HepG2 (cell line): ENCODE data around the gene DLG5. TPM values are rescaled to one million over a fixed set of nuclear protein-coding genes. Genes with fewer than 3 reads are reported as not detected.

Source experiments
- ATF7 ChIP-seq, 2 experiments: fragments of 450-650 bp in 1 of 2; sonication (generic) in 1 of 2; formaldehyde crosslinking in 1 of 2; IDR thresholded peaks; 2 replicates each; pipeline versions ENCODE4 v1.4.0 to v1.6.1; 2016 to 2020; ENCODE audit warnings: antibody characterized with exemption in 1 of 2, mild to moderate bottlenecking in 1 of 2, missing genetic modification reagents in 1 of 2
- ATRX ChIP-seq: sonication (generic); formaldehyde crosslinking; IDR thresholded peaks from 2 replicates; pipeline ENCODE4 v1.4.0; 2020; ENCODE audit warnings: missing genetic modification reagents, borderline replicate concordance
- HOXD1 ChIP-seq: sonication (generic); formaldehyde crosslinking; IDR thresholded peaks from 2 replicates; pipeline ENCODE4 v1.5.0; 2020; ENCODE audit warnings: missing genetic modification reagents
- KLF6 ChIP-seq: IDR thresholded peaks from 2 replicates; pipeline ENCODE4 v1.8.0; 2016; ENCODE audit warnings: missing biosample characterization, missing genetic modification reagents
- KMT2B ChIP-seq: IDR thresholded peaks from 2 replicates; pipeline ENCODE4 v1.6.1; 2016; ENCODE audit warnings: missing genetic modification reagents, missing compliant biosample characterization
- ZMAT3 ChIP-seq: sonication (generic); formaldehyde crosslinking; conservative IDR thresholded peaks from 2 replicates; pipeline ENCODE4 v1.7.0; 2021; ENCODE audit warnings: missing genetic modification reagents
- ZNF225 ChIP-seq: sonication (generic); formaldehyde crosslinking; IDR thresholded peaks from 2 replicates; pipeline ENCODE4 v1.4.0; 2020; ENCODE audit warnings: mild to moderate bottlenecking, missing genetic modification reagents
- ZNF331 ChIP-seq: sonication (generic); formaldehyde crosslinking; IDR thresholded peaks from 2 replicates; pipeline ENCODE4 v1.4.0; 2020; ENCODE audit warnings: missing genetic modification reagents
- ZNF660 ChIP-seq: sonication (generic); formaldehyde crosslinking; IDR thresholded peaks from 2 replicates; pipeline ENCODE4 v1.5.1; 2020; ENCODE audit warnings: mild to moderate bottlenecking, low read depth, missing genetic modification reagents, borderline replicate concordance
- ZNF678 ChIP-seq: sonication (generic); formaldehyde crosslinking; IDR thresholded peaks from 2 replicates; pipeline ENCODE4 v1.4.0; 2020; ENCODE audit warnings: mild to moderate bottlenecking, missing genetic modification reagents
- ZNF713 ChIP-seq: sonication (generic); formaldehyde crosslinking; IDR thresholded peaks from 2 replicates; pipeline ENCODE4 v1.4.0; 2020; ENCODE audit warnings: mild to moderate bottlenecking, missing genetic modification reagents
- ZNF737 ChIP-seq: sonication (generic); formaldehyde crosslinking; IDR thresholded peaks from 2 replicates; pipeline ENCODE4 v1.5.0; 2020; ENCODE audit warnings: missing genetic modification reagents, mild to moderate bottlenecking, borderline replicate concordance
- polyA plus RNA-seq, 8 experiments: library from polyadenylated mRNA; depleted of rRNA in 3 of 8; stranded (reverse) in 7 of 8; unstranded in 1 of 8; fragments of >200 nt; fragmentation: Illumina TruSeq in 4 of 8; extraction: Trizol in 4 of 8; gene quantifications; 2 replicates each; pipeline versions ENCODE4 v1.2.1 to v1.2.3, GENCODE V29; 2011 to 2016; ENCODE audit warnings: low read depth in 4 of 8, missing spikeins in 1 of 8, mixed read lengths in 1 of 8; ENCODE audit not compliant: insufficient read depth in 1 of 8
- total RNA-seq, 5 experiments: library from RNA; depleted of rRNA; stranded (reverse); fragments of >200 nt; fragmentation: Illumina TruSeq; extraction: Trizol; gene quantifications; 2 replicates each; pipeline ENCODE4 v1.2.3, GENCODE V29; 2016; ENCODE audit warnings: low read depth in 1 of 5
- TF ChIP-seq, protein P1 (sequence below): sonication (generic); formaldehyde crosslinking; IDR thresholded peaks from 2 replicates; pipeline ENCODE4 v1.5.1; 2020; ENCODE audit warnings: mild to moderate bottlenecking, missing genetic modification reagents, borderline replicate concordance
- TF ChIP-seq, protein P2 (sequence below): sonication (generic); formaldehyde crosslinking; IDR thresholded peaks from 2 replicates; pipeline ENCODE4 v1.5.1; 2020; ENCODE audit warnings: missing genetic modification reagents, mild to moderate bottlenecking, borderline replicate concordance

The DLG5 gene
- total and polyA plus RNA-seq, 2 of the 13 experiments (the other 11 are each of a cell fraction or from before 2014, with no cell fraction given), result 15.5 to 18.2 TPM

DNA sequence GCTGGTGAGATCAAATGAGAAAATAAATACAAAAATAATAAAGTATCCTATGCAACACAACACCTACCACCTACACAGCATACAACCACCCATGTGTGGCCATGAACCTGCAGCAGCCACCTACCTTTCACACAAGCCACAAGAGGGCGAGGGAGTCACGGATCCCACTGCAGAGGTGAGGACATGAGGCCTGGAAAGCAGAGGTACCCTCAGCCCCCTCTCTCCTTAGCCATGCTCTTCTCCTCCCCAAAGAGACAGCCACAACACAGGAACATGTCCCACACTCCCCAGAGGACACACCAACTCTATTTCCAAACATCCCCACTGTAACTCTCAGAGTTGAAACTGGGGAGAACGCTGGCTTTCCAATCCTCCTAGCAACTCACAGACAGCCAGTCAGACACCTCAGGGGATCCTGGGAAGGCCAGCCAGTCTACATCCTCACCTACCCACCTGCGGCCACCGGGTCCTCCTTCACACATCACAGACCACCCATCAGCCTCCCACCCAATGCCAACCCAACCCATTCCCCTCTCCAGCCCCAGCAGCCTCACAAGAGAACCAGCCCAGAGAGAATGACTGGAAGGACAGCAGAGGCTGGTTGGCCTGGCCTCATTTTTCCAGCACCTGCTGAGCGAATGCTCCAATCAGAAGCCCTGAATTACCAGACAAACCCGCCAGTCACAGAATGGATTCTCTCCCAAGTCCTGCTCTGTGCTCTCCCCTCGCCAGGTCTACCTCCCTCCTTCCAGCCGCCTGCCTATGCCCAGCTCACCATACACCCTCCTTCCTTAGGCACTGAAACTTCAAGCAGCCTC is 18.4 kb downstream of the DLG5 start (continued):
- no peak for TF ChIP-seq ZNF225 (CRISPR knock-in tag)
- no peak for TF ChIP-seq ZNF737 (CRISPR knock-in tag)
- no peak for TF ChIP-seq HOXD1 (CRISPR knock-in tag)
- no peak for TF ChIP-seq KLF6 (CRISPR knock-in tag)
- TF ChIP-seq ZNF713 (CRISPR knock-in tag), result 0 out of 2 replicates have a peak, but pooled peaks have one; percentile 60
- TF ChIP-seq ZNF660 (CRISPR knock-in tag), result no peak
- TF ChIP-seq ATF7 (IDR thresholded peaks at IDR 0.05), result no peak
- TF ChIP-seq ATF7 (CRISPR knock-in tag; IDR thresholded peaks at IDR 0.05), result no peak
- TF ChIP-seq, protein P1, sequence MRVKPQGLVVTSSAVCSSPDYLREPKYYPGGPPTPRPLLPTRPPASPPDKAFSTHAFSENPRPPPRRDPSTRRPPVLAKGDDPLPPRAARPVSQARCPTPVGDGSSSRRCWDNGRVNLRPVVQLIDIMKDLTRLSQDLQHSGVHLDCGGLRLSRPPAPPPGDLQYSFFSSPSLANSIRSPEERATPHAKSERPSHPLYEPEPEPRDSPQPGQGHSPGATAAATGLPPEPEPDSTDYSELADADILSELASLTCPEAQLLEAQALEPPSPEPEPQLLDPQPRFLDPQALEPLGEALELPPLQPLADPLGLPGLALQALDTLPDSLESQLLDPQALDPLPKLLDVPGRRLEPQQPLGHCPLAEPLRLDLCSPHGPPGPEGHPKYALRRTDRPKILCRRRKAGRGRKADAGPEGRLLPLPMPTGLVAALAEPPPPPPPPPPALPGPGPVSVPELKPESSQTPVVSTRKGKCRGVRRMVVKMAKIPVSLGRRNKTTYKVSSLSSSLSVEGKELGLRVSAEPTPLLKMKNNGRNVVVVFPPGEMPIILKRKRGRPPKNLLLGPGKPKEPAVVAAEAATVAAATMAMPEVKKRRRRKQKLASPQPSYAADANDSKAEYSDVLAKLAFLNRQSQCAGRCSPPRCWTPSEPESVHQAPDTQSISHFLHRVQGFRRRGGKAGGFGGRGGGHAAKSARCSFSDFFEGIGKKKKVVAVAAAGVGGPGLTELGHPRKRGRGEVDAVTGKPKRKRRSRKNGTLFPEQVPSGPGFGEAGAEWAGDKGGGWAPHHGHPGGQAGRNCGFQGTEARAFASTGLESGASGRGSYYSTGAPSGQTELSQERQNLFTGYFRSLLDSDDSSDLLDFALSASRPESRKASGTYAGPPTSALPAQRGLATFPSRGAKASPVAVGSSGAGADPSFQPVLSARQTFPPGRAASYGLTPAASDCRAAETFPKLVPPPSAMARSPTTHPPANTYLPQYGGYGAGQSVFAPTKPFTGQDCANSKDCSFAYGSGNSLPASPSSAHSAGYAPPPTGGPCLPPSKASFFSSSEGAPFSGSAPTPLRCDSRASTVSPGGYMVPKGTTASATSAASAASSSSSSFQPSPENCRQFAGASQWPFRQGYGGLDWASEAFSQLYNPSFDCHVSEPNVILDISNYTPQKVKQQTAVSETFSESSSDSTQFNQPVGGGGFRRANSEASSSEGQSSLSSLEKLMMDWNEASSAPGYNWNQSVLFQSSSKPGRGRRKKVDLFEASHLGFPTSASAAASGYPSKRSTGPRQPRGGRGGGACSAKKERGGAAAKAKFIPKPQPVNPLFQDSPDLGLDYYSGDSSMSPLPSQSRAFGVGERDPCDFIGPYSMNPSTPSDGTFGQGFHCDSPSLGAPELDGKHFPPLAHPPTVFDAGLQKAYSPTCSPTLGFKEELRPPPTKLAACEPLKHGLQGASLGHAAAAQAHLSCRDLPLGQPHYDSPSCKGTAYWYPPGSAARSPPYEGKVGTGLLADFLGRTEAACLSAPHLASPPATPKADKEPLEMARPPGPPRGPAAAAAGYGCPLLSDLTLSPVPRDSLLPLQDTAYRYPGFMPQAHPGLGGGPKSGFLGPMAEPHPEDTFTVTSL (CRISPR knock-in tag), result no peak
- TF ChIP-seq ATRX (CRISPR knock-in tag), result no peak
- TF ChIP-seq ZNF678 (CRISPR knock-in tag), result no peak
- TF ChIP-seq ZMAT3, result 0 out of 2 replicates have a peak, but pooled peaks have one; percentile 36
- 0 out of 2 replicates have a peak, but pooled peaks have one; percentile 34 for TF ChIP-seq ZNF331 (CRISPR knock-in tag)
- TF ChIP-seq KMT2B (CRISPR knock-in tag), result no peak
- TF ChIP-seq, protein P2, sequence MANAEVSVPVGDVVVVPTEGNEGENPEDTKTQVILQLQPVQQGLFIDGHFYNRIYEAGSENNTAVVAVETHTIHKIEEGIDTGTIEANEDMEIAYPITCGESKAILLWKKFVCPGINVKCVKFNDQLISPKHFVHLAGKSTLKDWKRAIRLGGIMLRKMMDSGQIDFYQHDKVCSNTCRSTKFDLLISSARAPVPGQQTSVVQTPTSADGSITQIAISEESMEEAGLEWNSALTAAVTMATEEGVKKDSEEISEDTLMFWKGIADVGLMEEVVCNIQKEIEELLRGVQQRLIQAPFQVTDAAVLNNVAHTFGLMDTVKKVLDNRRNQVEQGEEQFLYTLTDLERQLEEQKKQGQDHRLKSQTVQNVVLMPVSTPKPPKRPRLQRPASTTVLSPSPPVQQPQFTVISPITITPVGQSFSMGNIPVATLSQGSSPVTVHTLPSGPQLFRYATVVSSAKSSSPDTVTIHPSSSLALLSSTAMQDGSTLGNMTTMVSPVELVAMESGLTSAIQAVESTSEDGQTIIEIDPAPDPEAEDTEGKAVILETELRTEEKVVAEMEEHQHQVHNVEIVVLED (CRISPR knock-in tag), result no peak
